Endodermal cell (in vitro differentiated cells): ENCODE data around the gene TEDC2. TPM values are rescaled to one million over a fixed set of nuclear protein-coding genes. Genes with fewer than 3 reads are reported as not detected.

Source experiments
- DNase-seq: peaks from one replicate; pipeline ENCODE4 v3.0.0-alpha.2; 2017
- H3K27ac ChIP-seq: 2 replicates; pipeline ENCODE4 v1.5.1; 2013; ENCODE audit warnings: mild to moderate bottlenecking, low read depth, low read length, moderate library complexity
- H3K27me3 ChIP-seq: 2 replicates; pipeline ENCODE4 v1.6.1; 2013; ENCODE audit warnings: mild to moderate bottlenecking, low read length, moderate library complexity; ENCODE audit not compliant: insufficient read depth, control insufficient read depth, poor library complexity, severe bottlenecking
- H3K36me3 ChIP-seq: 2 replicates; pipeline ENCODE4 v1.7.0; 2013; ENCODE audit warnings: mild to moderate bottlenecking, low read length, moderate library complexity; ENCODE audit not compliant: control insufficient read depth, insufficient read depth
- H3K4me1 ChIP-seq: one replicate; pipeline ENCODE4 v1.7.0; 2013; ENCODE audit warnings: low read length; ENCODE audit not compliant: control insufficient read depth, insufficient read depth
- H3K4me3 ChIP-seq: 2 replicates; pipeline ENCODE4 v1.5.1; 2013; ENCODE audit warnings: mild to moderate bottlenecking, low read length, moderate library complexity
- H3K9ac ChIP-seq: 2 replicates; pipeline ENCODE4 v1.6.1; 2013; ENCODE audit warnings: mild to moderate bottlenecking, low read length, moderate library complexity; ENCODE audit not compliant: poor library complexity, severe bottlenecking; ENCODE audit errors: extremely low read depth
- H3K9me3 ChIP-seq: 2 replicates; pipeline ENCODE4 v1.6.1; 2013; ENCODE audit warnings: mild to moderate bottlenecking, low read length, moderate library complexity; ENCODE audit not compliant: control insufficient read depth
- H3K27ac Mint-ChIP-seq: 2 replicates; pipeline ENCODE4 v1.8.0; 2020; ENCODE audit warnings: mixed read lengths
- H3K27me3 Mint-ChIP-seq: 2 replicates; pipeline ENCODE4 v1.8.0; 2021; ENCODE audit warnings: mild to moderate bottlenecking, mixed read lengths; ENCODE audit not compliant: insufficient read depth
- H3K36me3 Mint-ChIP-seq: 2 replicates; pipeline ENCODE4 v1.8.0; 2020; ENCODE audit warnings: low read depth, mixed read lengths
- H3K4me1 Mint-ChIP-seq: 2 replicates; pipeline ENCODE4 v1.8.0; 2020; ENCODE audit warnings: mixed read lengths
- H3K4me3 Mint-ChIP-seq: 2 replicates; pipeline ENCODE4 v1.8.0; 2020; ENCODE audit warnings: mild to moderate bottlenecking, moderate library complexity, mixed read lengths
- H3K9me3 Mint-ChIP-seq: 2 replicates; pipeline ENCODE4 v1.8.0; 2020; ENCODE audit warnings: mild to moderate bottlenecking, mixed read lengths
- WGBS, 2 experiments: methylation state at CpG; one replicate each; pipeline versions ENCODE4 v1.1.5 to v1.1.7; 2013; ENCODE audit warnings: missing lambda C conversion rate in 2 of 2, mixed read lengths in 1 of 2; ENCODE audit not compliant: insufficient coverage in 1 of 2, insufficient read length in 1 of 2; 5-methylcytosine and 5-hydroxymethylcytosine counted together
- total RNA-seq, 2 donors: library from RNA; stranded (reverse); fragmentation: NEBNext Ultra II Directional in 1 of 2; extraction: Animal tissue kit (Norgen Biotek cat#: 25700) in 1 of 2; gene quantifications; 2 replicates in 1 of 2; 3 replicates in 1 of 2; pipeline ENCODE4 v1.2.1, GENCODE V29; 2021
- TF ChIP-seq, protein P1 (sequence below): fragments of 200-600 bp; sonication (generic); conservative IDR thresholded peaks from 2 replicates; pipeline ENCODE4 v1.5.0; 2021; ENCODE audit warnings: antibody characterized with exemption, mild to moderate bottlenecking

TEDC2 gene
- total RNA-seq, 2 donors from 2014 or later, result 44.0 to 57.6 TPM

DNA sequence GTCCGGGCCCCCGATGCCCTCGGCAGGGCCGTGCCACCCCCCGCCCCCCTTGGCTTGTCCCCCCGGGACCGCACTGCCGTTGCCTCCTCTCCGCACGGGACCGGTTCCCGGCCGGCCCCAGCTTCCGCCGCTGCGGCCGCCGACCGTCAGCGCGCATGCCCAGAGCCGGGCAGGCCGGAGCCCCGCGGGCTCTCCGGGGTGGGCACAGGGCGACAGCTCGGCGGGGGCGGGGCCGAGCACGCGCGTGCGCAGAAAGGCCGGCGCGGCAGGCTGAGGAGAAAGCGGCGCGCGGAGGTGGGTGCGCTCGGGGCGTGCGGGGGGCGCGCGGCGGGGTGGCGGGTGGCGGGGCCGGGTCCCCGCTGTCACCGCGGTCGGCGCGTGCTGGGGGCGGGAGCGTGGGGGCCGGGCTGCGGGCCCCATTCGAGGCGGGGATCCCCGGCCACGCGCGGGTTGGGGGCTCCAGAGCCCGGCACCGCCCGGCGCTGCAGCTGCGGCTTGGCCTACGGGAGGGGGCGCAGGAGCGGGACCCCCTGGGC lies 15.0 kb downstream of the TEDC2 start, which contains the start of gene TBC1D24:
TBC1D24 (plus strand) TSS at position 251 of the 536 bp plus-strand sequence. CDS start 21,022 bp downstream, outside the sequence.
- Histone ChIP-seq H3K36me3 (no peaks in the 10 kb centered on the region), H3K4me3 (peak within 1 kb of the TSS; percentile 86), H3K9ac (peak within 1 kb of the TSS; percentile 69), H3K27ac (no peak within 1 kb of the TSS), H3K4me1 (peaks cover 3% of the 10 kb centered on the region), H3K27me3 (peaks cover 38% of the 10 kb centered on the region), H3K9me3 (no peaks in the 10 kb centered on the region)
- Mint-ChIP-seq H3K27ac (no peak within 1 kb of the TSS), H3K36me3 (no peaks in the 10 kb centered on the region), H3K9me3 (no peaks in the 10 kb centered on the region), H3K27me3 (peaks cover 38% of the 10 kb centered on the region), H3K4me3 (peak within 1 kb of the TSS; percentile 63), H3K4me1 (peaks cover 2% of the 10 kb centered on the region)
- DNase-seq, result peak; percentile 94
- 0% methylated on average over 10 to 77 of the region's 77 CpGs for WGBS, 2 experiments
- TF ChIP-seq, protein P1, sequence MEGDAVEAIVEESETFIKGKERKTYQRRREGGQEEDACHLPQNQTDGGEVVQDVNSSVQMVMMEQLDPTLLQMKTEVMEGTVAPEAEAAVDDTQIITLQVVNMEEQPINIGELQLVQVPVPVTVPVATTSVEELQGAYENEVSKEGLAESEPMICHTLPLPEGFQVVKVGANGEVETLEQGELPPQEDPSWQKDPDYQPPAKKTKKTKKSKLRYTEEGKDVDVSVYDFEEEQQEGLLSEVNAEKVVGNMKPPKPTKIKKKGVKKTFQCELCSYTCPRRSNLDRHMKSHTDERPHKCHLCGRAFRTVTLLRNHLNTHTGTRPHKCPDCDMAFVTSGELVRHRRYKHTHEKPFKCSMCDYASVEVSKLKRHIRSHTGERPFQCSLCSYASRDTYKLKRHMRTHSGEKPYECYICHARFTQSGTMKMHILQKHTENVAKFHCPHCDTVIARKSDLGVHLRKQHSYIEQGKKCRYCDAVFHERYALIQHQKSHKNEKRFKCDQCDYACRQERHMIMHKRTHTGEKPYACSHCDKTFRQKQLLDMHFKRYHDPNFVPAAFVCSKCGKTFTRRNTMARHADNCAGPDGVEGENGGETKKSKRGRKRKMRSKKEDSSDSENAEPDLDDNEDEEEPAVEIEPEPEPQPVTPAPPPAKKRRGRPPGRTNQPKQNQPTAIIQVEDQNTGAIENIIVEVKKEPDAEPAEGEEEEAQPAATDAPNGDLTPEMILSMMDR, result no peak

DNA sequence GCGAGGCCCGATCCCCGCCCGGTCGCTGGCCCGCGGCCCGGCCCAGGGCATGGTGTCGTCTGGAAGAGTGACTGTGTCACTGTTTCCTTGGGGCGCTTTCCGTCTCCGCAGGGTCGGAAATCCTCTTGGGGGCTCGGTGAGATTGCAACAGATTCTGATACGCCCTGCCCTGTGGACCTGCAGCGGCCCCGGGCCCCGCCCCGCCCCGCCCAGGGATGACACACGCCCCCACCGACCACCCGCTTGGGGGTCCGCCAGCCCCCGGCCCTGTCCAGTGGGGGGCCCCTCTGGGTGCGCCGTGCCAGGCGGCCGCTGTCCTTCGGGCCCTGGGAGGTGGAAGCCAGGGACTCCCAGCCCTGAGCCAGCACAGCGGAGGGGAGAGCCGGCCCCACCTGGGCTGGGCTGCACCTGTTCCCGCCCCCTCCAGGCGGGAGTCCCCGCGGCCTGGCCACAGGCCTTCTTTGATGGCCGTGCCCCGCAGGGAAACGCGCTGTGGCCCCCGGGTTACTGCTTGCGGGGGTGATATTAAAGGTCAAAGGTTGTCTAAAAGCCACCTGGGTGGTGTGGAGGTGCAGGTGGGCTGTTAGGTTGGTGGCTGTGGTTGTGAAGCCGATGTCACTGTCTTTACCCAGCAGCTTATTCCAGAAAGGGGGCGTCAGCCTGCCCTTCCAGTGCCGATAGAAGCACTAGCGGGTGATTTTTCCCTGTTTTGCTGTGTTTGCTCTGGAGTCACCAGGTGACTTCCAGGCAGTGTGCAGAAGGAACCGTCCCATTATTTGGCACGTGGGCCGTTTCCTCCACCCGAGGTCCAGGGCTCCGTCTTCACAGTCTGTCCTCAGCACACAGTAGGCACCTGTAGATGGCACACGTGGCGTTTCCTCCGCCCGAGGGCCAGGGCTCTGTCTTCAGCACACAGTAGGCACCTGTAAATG lies 15.8 kb downstream of the TEDC2 start:
- no peaks in the 10 kb centered on the region for H3K9me3 Mint-ChIP-seq
- peaks cover 2% of the 10 kb centered on the region for H3K4me1 Mint-ChIP-seq
- WGBS, 2 experiments, result 15 to 26% methylated on average over 28 to 55 of the region's 55 CpGs
- TF ChIP-seq, protein P1, result no peak
- no peak overlapping the region for H3K27ac Mint-ChIP-seq
- Histone ChIP-seq H3K27ac (no peak overlapping the region), H3K4me1 (peaks cover 3% of the 10 kb centered on the region), H3K27me3 (peaks cover 31% of the 10 kb centered on the region), H3K9ac (no peak overlapping the region), H3K4me3 (peak overlapping the region; percentile 77), H3K36me3 (no peaks in the 10 kb centered on the region), H3K9me3 (no peaks in the 10 kb centered on the region)
- peaks cover 31% of the 10 kb centered on the region for H3K27me3 Mint-ChIP-seq
- H3K4me3 Mint-ChIP-seq, result peak overlapping the region; percentile 63
- peak; percentile 76 for DNase-seq
- no peaks in the 10 kb centered on the region for H3K36me3 Mint-ChIP-seq

DNA sequence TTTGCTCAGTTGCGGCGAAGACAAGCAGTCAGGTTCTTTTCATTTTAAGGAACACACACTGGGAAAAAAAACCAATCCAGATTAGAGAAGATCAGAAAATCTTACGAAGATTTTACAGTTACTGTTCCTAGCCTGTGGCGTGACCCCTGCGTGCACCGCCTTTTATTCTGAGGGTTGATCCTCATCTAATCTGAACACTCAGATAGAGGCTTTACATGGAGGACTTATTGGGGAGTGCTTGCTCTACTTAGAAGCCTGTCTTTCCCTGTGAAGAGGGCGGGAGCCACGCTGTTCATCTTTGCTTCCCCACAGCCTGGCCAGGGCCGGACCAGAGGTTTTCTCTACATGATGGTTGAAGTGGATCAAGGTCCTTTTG lies 16.4 kb downstream of the TEDC2 start:
- Histone ChIP-seq H3K9me3 (no peaks in the 10 kb centered on the region), H3K4me3 (peak overlapping the region; percentile 77), H3K27ac (no peak overlapping the region), H3K9ac (no peak overlapping the region), H3K36me3 (no peaks in the 10 kb centered on the region), H3K4me1 (peaks cover 3% of the 10 kb centered on the region), H3K27me3 (peaks cover 30% of the 10 kb centered on the region)
- Mint-ChIP-seq H3K27ac (no peak overlapping the region), H3K27me3 (peaks cover 30% of the 10 kb centered on the region), H3K9me3 (no peaks in the 10 kb centered on the region), H3K4me1 (peaks cover 2% of the 10 kb centered on the region), H3K36me3 (no peaks in the 10 kb centered on the region), H3K4me3 (peak overlapping the region; percentile 63)
- WGBS, 2 experiments, result 93 to 98% methylated on average over 7 to 9 of the region's 9 CpGs
- DNase-seq, result no peak
- TF ChIP-seq, protein P1, result no peak
